A549 (cell line): Measurements from ENCODE around the gene RPA1. TPM values are rescaled to one million over a fixed set of nuclear protein-coding genes. Genes with fewer than 3 reads are reported as not detected.

Source experiments
- ATAC-seq, 2 experiments: fragments of 200-7000 bp in 1 of 2; fragments of >200 bp in 1 of 2; cut with Nextera tagmentation in 1 of 2; cut with Tn5 transposase in 1 of 2; 3 replicates each; pipeline versions ENCODE4 v1.8.0 to v1.9.1; 2018 to 2020; ENCODE audit warnings: mild to moderate bottlenecking in 1 of 2, moderate library complexity in 1 of 2
- CTCF ChIA-PET: fragments of 300-600 bp; sonication (Branson Sonifier 250); formaldehyde crosslinking; extraction: SDS; loops from one replicate; lab custom pipeline; 2021; ENCODE audit warnings: antibody characterized with exemption, inconsistent platforms; lab: Yijun Ruan, JAX
- POLR2A ChIA-PET: fragments of 350-600 bp; formaldehyde crosslinking; extraction: SDS; loops from one replicate; lab custom pipeline; 2021; ENCODE audit warnings: antibody characterized with exemption, inconsistent platforms; lab: Yijun Ruan, JAX
- DNase-seq, 2 experiments: peaks; one replicate each; pipeline versions ENCODE4 v3.0.0 to v3.0.0-alpha.2; 2011 to 2016; ENCODE audit warnings: low read depth in 1 of 2, low spot score in 1 of 2
- FAIRE-seq: peaks from 2 replicates; lab custom pipeline; 2011; peaks lifted over from hg19 to GRCh38; lab: Jason Lieb, UNC
- H3K27ac ChIP-seq, 2 experiments: fragments of >200 bp; sonication (Bioruptor Twin); formaldehyde crosslinking; 3 replicates each; pipeline ENCODE4 v1.5.1; 2016 to 2017
- H3K4me1 ChIP-seq: fragments of >200 bp; sonication (Bioruptor Twin); formaldehyde crosslinking; 3 replicates; pipeline ENCODE4 v1.6.1; 2016
- H3K4me2 ChIP-seq: fragments of >200 bp; sonication (Bioruptor Twin); formaldehyde crosslinking; 3 replicates; pipeline ENCODE4 v1.6.1; 2016
- H3K4me3 ChIP-seq: fragments of >200 bp; sonication (Bioruptor Twin); formaldehyde crosslinking; 3 replicates; pipeline ENCODE4 v1.5.1; 2016
- H3K9me3 ChIP-seq: fragments of >200 bp; sonication (Bioruptor Twin); formaldehyde crosslinking; 3 replicates; pipeline ENCODE4 v1.6.1; 2016
- ATOH8 ChIP-seq: fragments of 250-450 bp; sonication (Bioruptor Pico); IDR thresholded peaks from 2 replicates; pipeline ENCODE4 v1.5.0; 2020; ENCODE audit warnings: low read depth, mild to moderate bottlenecking, moderate library complexity
- BCL3 ChIP-seq: fragments of >200 bp; sonication (Bioruptor Twin); formaldehyde crosslinking; IDR thresholded peaks from 3 replicates; pipeline ENCODE4 v1.6.1; 2016
- BHLHE40 ChIP-seq: IDR thresholded peaks from 2 replicates; pipeline ENCODE4 v1.6.1; 2012; ENCODE audit warnings: low read depth, low read length, inconsistent platforms
- CBX2 ChIP-seq: fragments of 200-600 bp; sonication (generic); IDR thresholded peaks from 2 replicates; pipeline ENCODE4 v1.6.1; 2016; ENCODE audit warnings: low read depth, mild to moderate bottlenecking, borderline replicate concordance
- CBX8 ChIP-seq: fragments of 200-600 bp; sonication (generic); IDR thresholded peaks from 2 replicates; pipeline ENCODE4 v1.6.1; 2016
- CEBPB ChIP-seq, 2 experiments: fragments of >200 bp in 1 of 2; sonication (Bioruptor Twin) in 1 of 2; formaldehyde crosslinking in 1 of 2; IDR thresholded peaks; 2 replicates each; pipeline ENCODE4 v1.6.1; 2012 to 2016
- EHMT2 ChIP-seq: fragments of 200-600 bp; sonication (generic); IDR thresholded peaks from 2 replicates; pipeline ENCODE4 v1.6.1; 2016; ENCODE audit warnings: antibody characterized with exemption, low read depth, mild to moderate bottlenecking, moderate library complexity
- EP300 ChIP-seq, 2 experiments: fragments of >200 bp; sonication (Bioruptor Twin); formaldehyde crosslinking; IDR thresholded peaks; 2 replicates in 1 of 2; 3 replicates in 1 of 2; pipeline ENCODE4 v1.6.1; 2016 to 2017
- FOSB ChIP-seq: fragments of 250-450 bp; sonication (Bioruptor Pico); IDR thresholded peaks from 2 replicates; pipeline ENCODE4 v1.5.0; 2020; ENCODE audit warnings: mild to moderate bottlenecking, moderate library complexity
- FOSL2 ChIP-seq, 2 experiments: fragments of 450-650 bp in 1 of 2; fragments of >200 bp in 1 of 2; sonication (Bioruptor Twin) in 1 of 2; formaldehyde crosslinking; IDR thresholded peaks; 2 replicates each; pipeline versions ENCODE4 v1.5.0 to v1.6.1; 2016 to 2020; ENCODE audit warnings: mild to moderate bottlenecking in 1 of 2, moderate library complexity in 1 of 2
- HMGXB4 ChIP-seq: fragments of 250-450 bp; sonication (Bioruptor Pico); IDR thresholded peaks from 2 replicates; pipeline ENCODE4 v1.5.0; 2021; ENCODE audit warnings: mild to moderate bottlenecking, moderate library complexity, borderline replicate concordance
- HOXB13 ChIP-seq: fragments of 250-450 bp; sonication (Bioruptor Pico); IDR thresholded peaks from 2 replicates; pipeline ENCODE4 v1.5.0; 2020; ENCODE audit warnings: low read depth, mild to moderate bottlenecking, moderate library complexity
- HOXB5 ChIP-seq: fragments of 250-450 bp; sonication (Bioruptor Pico); IDR thresholded peaks from 2 replicates; pipeline ENCODE4 v1.5.0; 2020; ENCODE audit warnings: mild to moderate bottlenecking, moderate library complexity
- JUN ChIP-seq, 2 experiments: fragments of >200 bp; sonication (Bioruptor Twin); formaldehyde crosslinking; IDR thresholded peaks; 2 replicates in 1 of 2; 3 replicates in 1 of 2; pipeline ENCODE4 v1.6.1; 2016 to 2017
- JUNB ChIP-seq: fragments of >200 bp; sonication (Bioruptor Twin); formaldehyde crosslinking; IDR thresholded peaks from 2 replicates; pipeline ENCODE4 v1.6.1; 2016
- KDM5A ChIP-seq: fragments of 200-600 bp; sonication (generic); IDR thresholded peaks from 2 replicates; pipeline ENCODE4 v1.6.1; 2016; ENCODE audit warnings: antibody characterized with exemption, mild to moderate bottlenecking
- NR3C1 ChIP-seq: fragments of >200 bp; sonication (Bioruptor Twin); formaldehyde crosslinking; IDR thresholded peaks from 3 replicates; pipeline ENCODE4 v1.6.1; 2017
- POLR2A ChIP-seq: IDR thresholded peaks from 2 replicates; pipeline ENCODE4 v1.6.1; 2012; ENCODE audit warnings: mild to moderate bottlenecking, low read length
- POLR2AphosphoS2 ChIP-seq: conservative IDR thresholded peaks from 2 replicates; pipeline ENCODE4 v1.6.1; 2012; ENCODE audit warnings: low read length, improper control_type of control experiment, inconsistent platforms
- RAD21 ChIP-seq, 2 experiments: fragments of >200 bp in 1 of 2; sonication (Bioruptor Twin) in 1 of 2; formaldehyde crosslinking in 1 of 2; IDR thresholded peaks in 1 of 2; conservative IDR thresholded peaks in 1 of 2; 2 replicates in 1 of 2; 3 replicates in 1 of 2; pipeline ENCODE4 v1.6.1; 2012 to 2018; ENCODE audit warnings: inconsistent platforms in 1 of 2
- RNF2 ChIP-seq: fragments of 200-600 bp; sonication (generic); IDR thresholded peaks from 2 replicates; pipeline ENCODE4 v1.6.1; 2016; ENCODE audit warnings: low read depth, mild to moderate bottlenecking, antibody characterized with exemption, moderate library complexity, borderline replicate concordance
- SMC3 ChIP-seq: fragments of >200 bp; sonication (Bioruptor Twin); formaldehyde crosslinking; IDR thresholded peaks from 3 replicates; pipeline ENCODE4 v1.6.1; 2018; ENCODE audit warnings: inconsistent platforms
- TFCP2L1 ChIP-seq: fragments of 250-450 bp; sonication (Bioruptor Pico); IDR thresholded peaks from 2 replicates; pipeline ENCODE4 v1.5.0; 2021; ENCODE audit warnings: mild to moderate bottlenecking
- ZC3H11A ChIP-seq: fragments of 450-650 bp; IDR thresholded peaks from 2 replicates; pipeline ENCODE4 v1.6.1; 2014; ENCODE audit warnings: antibody characterized with exemption, mild to moderate bottlenecking
- ZNF302 ChIP-seq: fragments of 250-450 bp; sonication (Bioruptor Pico); IDR thresholded peaks from 2 replicates; pipeline ENCODE4 v1.9.0; 2021; ENCODE audit warnings: inconsistent platforms, mild to moderate bottlenecking, moderate library complexity
- ZSCAN20 ChIP-seq: fragments of 250-450 bp; sonication (Bioruptor Pico); IDR thresholded peaks from 2 replicates; pipeline ENCODE4 v1.8.0; 2022; ENCODE audit warnings: mild to moderate bottlenecking, moderate library complexity
- WGBS: methylation state at CpG from one replicate; pipeline ENCODE4 v1.1.6; 2017; ENCODE audit errors: missing lambda C conversion rate; 5-methylcytosine and 5-hydroxymethylcytosine counted together
- polyA plus RNA-seq, 4 experiments: library from polyadenylated mRNA; depleted of rRNA in 3 of 4; stranded (reverse); fragments of >200 nt; fragmentation: RNase III in 1 of 4; extraction: RNeasy Plus Mini Kit Qiagen cat#74134 plus additional on column Dnase treatment in 1 of 4; gene quantifications; 2 replicates in 3 of 4; 3 replicates in 1 of 4; pipeline ENCODE4 v1.2.3, GENCODE V29; 2011 to 2017

Gene RPA1
- polyA plus RNA-seq, 2 of the 4 experiments (the other 2 are of a cell fraction): 72.2 to 136 TPM

GRCh38 chr17:1829592-1830257 is at the start of gene RPA1, which contains the start of gene SMYD4 (continued):
- TF ChIP-seq BCL3: peak; percentile 96

- DNase-seq (no peak), FAIRE-seq (no peak), ATAC-seq (no peak)
- WGBS: 84% methylated on average over 6 of the region's 6 CpGs
- Histone ChIP-seq H3K4me1 (peaks cover 5% of the 10 kb centered on the region), H3K4me3 (no peak overlapping the region), H3K9me3 (no peaks in the 10 kb centered on the region), H3K4me2 (no peak overlapping the region), H3K27ac (no peak overlapping the region)
- ChIA-PET CTCF (interaction anchor here (0.8 to 28.6 kb wide), 13 partner anchors 9 to 522 kb away, joined by 3 to 591 read pairs (median 4); partner anchors contain the start of genes SERPINF1 and WDR81), POLR2A (interaction anchor here (2.7 kb wide), 1 partner anchor 66 kb away, joined by 30 read pairs; no protein-coding TSS in a partner anchor)
- TF ChIP-seq ATOH8 (CRISPR knock-in tag) (no peak), CEBPB (IDR thresholded peaks at IDR 0.05) (no peak), CBX8 (no peak), JUN (IDR thresholded peaks at IDR 0.05) (no peak), RNF2 (no peak), EP300 (IDR thresholded peaks at IDR 0.05) (no peak), SMC3 (no peak), JUNB (no peak), POLR2A (no peak), FOSB (no peak), CBX2 (no peak), ZSCAN20 (no peak), HMGXB4 (CRISPR knock-in tag) (no peak), NR3C1 (no peak), TFCP2L1 (CRISPR knock-in tag) (no peak), FOSL2 (IDR thresholded peaks at IDR 0.05) (no peak), FOSL2 (CRISPR knock-in tag; IDR thresholded peaks at IDR 0.05) (no peak), EHMT2 (no peak)
Measured at GRCh38 chr17:1782171-1782567, 47.6 kb upstream of the RPA1 start.

- WGBS: 93% methylated on average over 19 of the region's 19 CpGs
- TF ChIP-seq HMGXB4 (CRISPR knock-in tag) (no peak), POLR2AphosphoS2 (no peak), SMC3 (no peak), HOXB5 (CRISPR knock-in tag) (no peak), NR3C1 (no peak), BHLHE40 (no peak), CBX2 (no peak), RNF2 (no peak), CBX8 (no peak), HOXB13 (CRISPR knock-in tag) (no peak), ZC3H11A (no peak), RAD21 (conservative IDR thresholded peaks at IDR 0.05 in 1 of 2, IDR thresholded peaks at IDR 0.05 in 1 of 2) (no peak), KDM5A (no peak), ZNF302 (CRISPR knock-in tag) (no peak), FOSL2 (IDR thresholded peaks at IDR 0.05) (no peak), FOSL2 (CRISPR knock-in tag; IDR thresholded peaks at IDR 0.05) (no peak), ATOH8 (CRISPR knock-in tag) (no peak)
Measured at GRCh38 chr17:1783271-1783670, 46.5 kb upstream of the RPA1 start.

More at GRCh38 chr17:1783271-1783670, 46.5 kb upstream of the RPA1 start:
- Histone ChIP-seq H3K27ac (no peak overlapping the region), H3K4me3 (no peak overlapping the region), H3K4me1 (peaks cover 16% of the 10 kb centered on the region), H3K4me2 (no peak overlapping the region), H3K9me3 (no peaks in the 10 kb centered on the region)
- FAIRE-seq (no peak), DNase-seq (no peak), ATAC-seq (no peak)
- CTCF ChIA-PET: interaction anchor here (0.7 to 28.6 kb wide), 27 partner anchors 7 to 209 kb away, joined by 3 to 591 read pairs (median 5); partner anchors contain the start of genes SERPINF1, SERPINF2 and WDR81
- POLR2A ChIA-PET: interaction anchor here (1.2 to 2.7 kb wide), 3 partner anchors 67 to 134 kb away, joined by 3 to 30 read pairs (median 6); partner anchors contain the start of gene RILP
